VCaP (cell line): ENCODE results near the gene NME8.

ENCODE experiments used
- H3K27ac ChIP-seq: fragments of 450-650 bp; 2 replicates; pipeline ENCODE4 v1.5.1; 2017
- TF ChIP-seq, protein P1 (sequence below): fragments of 450-650 bp; conservative IDR thresholded peaks from 2 replicates; pipeline ENCODE4 v1.5.1; 2017; ENCODE audit warnings: mild to moderate bottlenecking, moderate library complexity

Gene NME8

DNA sequence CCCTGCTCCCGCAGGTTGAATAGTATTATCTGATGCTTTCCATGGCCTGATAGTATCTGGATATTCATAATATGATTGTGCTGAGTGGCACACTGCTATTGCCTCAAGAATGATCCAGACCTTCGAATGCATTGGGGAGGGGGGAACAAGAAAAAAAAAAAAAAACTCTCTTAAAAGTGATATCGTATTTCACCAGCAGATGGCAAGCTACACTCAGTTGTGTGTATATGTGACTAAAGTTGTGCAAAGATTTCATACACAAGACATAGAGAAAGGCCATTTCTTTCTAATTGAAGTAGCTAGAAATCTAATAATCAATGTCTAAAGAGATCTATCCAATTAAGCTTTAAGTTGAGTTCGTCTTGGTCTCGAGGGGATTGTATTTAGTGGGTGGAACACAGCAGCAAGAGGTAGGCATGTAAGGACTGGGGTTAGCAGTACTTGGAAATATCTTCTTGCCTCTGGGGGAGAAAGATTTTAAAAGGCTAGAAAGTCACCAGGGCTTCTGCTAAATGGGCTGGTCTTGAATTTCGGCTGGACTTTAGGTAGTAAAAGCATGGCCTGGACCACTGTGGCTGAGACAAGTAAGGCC is 52.9 kb downstream of the NME8 start:
- peak overlapping the region; percentile 54 for H3K27ac ChIP-seq
- TF ChIP-seq, protein P1, sequence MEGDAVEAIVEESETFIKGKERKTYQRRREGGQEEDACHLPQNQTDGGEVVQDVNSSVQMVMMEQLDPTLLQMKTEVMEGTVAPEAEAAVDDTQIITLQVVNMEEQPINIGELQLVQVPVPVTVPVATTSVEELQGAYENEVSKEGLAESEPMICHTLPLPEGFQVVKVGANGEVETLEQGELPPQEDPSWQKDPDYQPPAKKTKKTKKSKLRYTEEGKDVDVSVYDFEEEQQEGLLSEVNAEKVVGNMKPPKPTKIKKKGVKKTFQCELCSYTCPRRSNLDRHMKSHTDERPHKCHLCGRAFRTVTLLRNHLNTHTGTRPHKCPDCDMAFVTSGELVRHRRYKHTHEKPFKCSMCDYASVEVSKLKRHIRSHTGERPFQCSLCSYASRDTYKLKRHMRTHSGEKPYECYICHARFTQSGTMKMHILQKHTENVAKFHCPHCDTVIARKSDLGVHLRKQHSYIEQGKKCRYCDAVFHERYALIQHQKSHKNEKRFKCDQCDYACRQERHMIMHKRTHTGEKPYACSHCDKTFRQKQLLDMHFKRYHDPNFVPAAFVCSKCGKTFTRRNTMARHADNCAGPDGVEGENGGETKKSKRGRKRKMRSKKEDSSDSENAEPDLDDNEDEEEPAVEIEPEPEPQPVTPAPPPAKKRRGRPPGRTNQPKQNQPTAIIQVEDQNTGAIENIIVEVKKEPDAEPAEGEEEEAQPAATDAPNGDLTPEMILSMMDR: peak; percentile 85

DNA sequence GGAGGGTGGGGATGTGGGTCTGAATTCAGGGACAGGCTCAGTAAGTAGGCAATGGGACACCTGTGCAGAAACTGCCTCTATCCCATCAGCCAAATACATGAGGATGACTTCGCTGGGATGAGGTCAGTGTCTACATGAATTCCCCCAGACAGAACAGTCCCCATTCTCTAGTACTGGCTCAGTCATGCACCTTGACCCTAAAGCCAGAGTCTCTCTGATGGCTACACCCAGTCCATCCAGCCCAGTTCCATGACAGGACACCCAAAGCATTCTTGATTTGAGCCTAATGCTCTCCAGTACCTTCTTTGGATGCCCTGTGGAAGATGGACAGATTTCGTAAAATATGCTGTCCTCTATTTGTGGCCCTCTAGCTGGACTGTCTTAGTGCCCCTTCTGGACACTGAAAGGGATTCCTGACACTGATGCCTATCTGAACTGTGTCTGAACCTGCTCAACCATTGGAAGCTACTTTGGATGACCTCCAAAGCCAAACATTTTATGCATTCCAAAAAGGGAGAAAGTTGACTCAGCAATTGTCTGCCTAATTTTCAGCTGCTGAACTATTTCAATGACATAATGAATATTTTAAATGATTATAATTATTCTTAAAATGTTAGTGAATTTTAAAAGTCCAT is 53.6 kb downstream of the NME8 start:
- H3K27ac ChIP-seq: peak overlapping the region; percentile 54
- TF ChIP-seq, protein P1: no peak

DNA sequence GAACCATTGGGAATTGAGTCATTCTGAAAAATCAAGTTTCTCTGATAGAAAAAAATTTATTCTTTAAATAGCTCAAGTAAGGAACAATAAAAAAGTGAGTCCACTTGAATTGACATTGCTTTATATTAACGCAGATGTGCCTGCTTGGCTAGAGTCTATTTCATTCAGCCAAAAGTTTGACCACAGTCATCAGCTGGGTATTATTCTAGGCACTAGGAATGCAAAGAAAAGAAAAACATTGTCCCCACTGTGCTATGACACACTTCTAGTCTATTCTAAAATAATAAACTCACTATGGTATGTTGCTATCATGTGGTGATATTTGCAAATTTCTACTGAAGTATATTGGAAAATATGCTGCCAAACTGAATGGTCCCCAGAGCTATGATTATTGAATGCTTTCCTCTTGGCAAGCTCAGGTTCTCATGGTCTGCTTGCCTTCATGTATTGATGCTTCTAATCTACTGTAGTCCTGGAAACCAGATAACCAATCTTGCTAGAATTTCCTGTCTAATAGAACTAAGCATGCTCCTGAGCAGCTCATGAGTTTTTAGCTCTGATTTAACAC is 59.9 kb downstream of the NME8 start:
- no peak overlapping the region for H3K27ac ChIP-seq
- TF ChIP-seq, protein P1: no peak

DNA sequence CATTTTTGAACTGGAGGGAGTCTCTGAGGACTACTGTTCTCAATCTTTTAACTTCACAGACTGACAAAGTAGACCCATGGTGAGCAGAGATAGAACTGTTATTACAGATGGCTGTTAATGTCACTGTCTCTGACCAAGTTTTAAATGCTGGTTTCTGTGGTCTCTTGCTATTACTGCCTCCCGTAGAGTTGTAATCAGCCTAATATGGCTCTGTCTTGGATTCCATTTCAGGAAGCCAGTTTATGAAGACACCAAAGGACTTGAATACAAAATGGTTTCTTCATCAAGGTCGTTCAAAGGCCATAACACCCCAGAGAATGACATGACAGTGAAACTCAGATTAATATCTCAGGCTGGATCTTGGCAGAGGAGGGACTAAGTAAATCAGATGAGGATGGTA is 64.4 kb downstream of the NME8 start:
- no peak overlapping the region for H3K27ac ChIP-seq
- TF ChIP-seq, protein P1: no peak

DNA sequence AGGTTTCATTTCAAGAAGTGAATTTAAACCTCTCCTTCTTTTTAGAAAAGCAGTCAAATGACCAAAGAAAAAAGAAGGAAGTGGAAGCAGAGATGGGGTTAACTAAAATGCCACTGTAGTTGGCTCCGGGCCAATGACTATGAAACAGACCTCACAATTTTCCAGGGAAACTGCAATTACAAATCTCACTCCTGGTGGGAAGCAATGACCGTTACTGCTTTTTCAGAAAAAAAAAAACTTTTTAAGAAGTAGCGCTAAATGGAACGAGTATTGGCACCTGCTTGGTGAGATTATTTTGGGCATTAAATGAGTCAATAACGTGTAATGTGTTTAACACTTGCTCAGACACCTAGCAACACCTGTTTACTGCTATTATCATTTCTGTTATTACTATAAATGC is 67.0 kb downstream of the NME8 start:
- TF ChIP-seq, protein P1: no peak
- no peak overlapping the region for H3K27ac ChIP-seq

DNA sequence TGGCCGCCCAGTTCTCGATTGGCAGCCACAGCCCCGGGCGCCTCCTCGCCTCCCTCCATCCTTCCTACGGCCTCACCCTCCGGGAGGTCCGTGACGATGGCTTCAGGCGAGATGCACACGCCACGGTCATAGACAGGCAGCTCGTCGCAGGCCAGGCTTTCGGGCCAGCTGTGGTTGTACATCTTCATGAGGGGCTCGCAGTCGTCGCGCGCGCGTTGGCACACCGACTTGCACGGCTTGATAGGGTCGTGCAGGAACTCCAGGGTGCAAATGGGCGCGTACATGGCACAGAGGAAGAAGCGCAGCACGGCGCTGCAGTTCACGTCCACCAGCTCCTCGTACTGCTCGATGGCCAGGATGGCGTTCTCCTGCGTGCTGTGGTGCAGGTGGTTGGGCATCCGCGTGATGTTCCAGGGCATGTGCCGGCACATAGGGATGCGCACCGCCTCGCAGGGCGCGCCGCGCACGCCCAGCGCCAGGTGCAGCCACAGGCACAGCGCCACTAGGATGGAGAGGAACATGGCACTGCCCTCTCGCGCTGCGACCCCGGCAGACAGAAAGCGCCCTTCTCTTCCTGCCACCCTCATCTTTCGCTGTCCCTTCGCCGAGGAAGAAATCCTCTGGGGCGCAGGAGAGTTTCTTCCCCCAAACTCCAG is 67.7 kb downstream of the NME8 start:
- H3K27ac ChIP-seq: peak overlapping the region; percentile 35; the same call in 1 of the 2 replicates
- TF ChIP-seq, protein P1: no peak
